Heart left ventricle (tissue), 16 donors: ENCODE measurements around the gene MRPL18. TPM values are rescaled to one million over a fixed set of nuclear protein-coding genes. Genes with fewer than 3 reads are reported as not detected.

Experiments
- ATAC-seq, 4 donors: fragments of 200-7000 bp; cut with Tn5 transposase; one replicate each; pipeline ENCODE4 v1.9.1; 2020 to 2022; ENCODE audit warnings: moderate library complexity in 4 of 4, mild to moderate bottlenecking in 3 of 4, moderate number of reproducible peaks in 1 of 4
- DNase-seq, 5 donors: peaks; one replicate each; pipeline ENCODE4 v3.0.0-alpha.2; 2020
- H3K27ac ChIP-seq, 12 donors: fragments of 200-600 bp; sonication (generic) in 4 of 12; one replicate each; pipeline versions ENCODE4 v1.5.0 to v1.8.0; 2016 to 2022; ENCODE audit warnings: mild to moderate bottlenecking in 2 of 12
- H3K27me3 ChIP-seq, 9 donors: fragments of 200-600 bp; sonication (generic) in 2 of 9; one replicate each; pipeline versions ENCODE4 v1.5.1 to v1.8.0; 2016 to 2022; ENCODE audit warnings: mild to moderate bottlenecking in 3 of 9
- H3K36me3 ChIP-seq, 9 donors: fragments of 200-600 bp; sonication (generic) in 2 of 9; one replicate each; pipeline versions ENCODE4 v1.5.0 to v1.8.0; 2018 to 2022; ENCODE audit warnings: mild to moderate bottlenecking in 2 of 9
- H3K4me1 ChIP-seq, 12 donors: fragments of 200-600 bp; sonication (generic) in 4 of 12; one replicate each; pipeline versions ENCODE4 v1.5.0 to v1.8.0; 2016 to 2022; ENCODE audit warnings: mild to moderate bottlenecking in 3 of 12
- H3K4me3 ChIP-seq, 12 donors: fragments of 200-600 bp; sonication (generic) in 4 of 12; one replicate each; pipeline versions ENCODE4 v1.5.0 to v1.8.0; 2017 to 2022; ENCODE audit warnings: mild to moderate bottlenecking in 9 of 12, moderate library complexity in 4 of 12
- H3K9me3 ChIP-seq, 12 donors: fragments of 200-600 bp; sonication (generic) in 4 of 12; one replicate each; pipeline versions ENCODE4 v1.5.0 to v1.8.0; 2016 to 2022; ENCODE audit warnings: mild to moderate bottlenecking in 1 of 12
- POLR2A ChIP-seq, 2 donors: fragments of 450-650 bp; IDR thresholded peaks; one replicate each; pipeline ENCODE4 v1.6.1; 2017; ENCODE audit warnings: antibody characterized with exemption in 2 of 2, mild to moderate bottlenecking in 2 of 2, moderate library complexity in 2 of 2
- WGBS, 4 donors: extraction: QIAGEN DNeasy Blood & Tissue Kit in 2 of 4; methylation state at CpG; one replicate each; pipeline versions ENCODE4 v1.1.5 to v1.1.7; 2013 to 2018; 5-methylcytosine and 5-hydroxymethylcytosine counted together
- intact Hi-C, 10 donors: fragments of 100-400 bp; cut with DNase I; formaldehyde crosslinking; loops; one replicate each; pipeline versions ENCODE4 v1.11.1 to v1.14.2; 2022
- polyA plus RNA-seq, 2 donors: library from polyadenylated mRNA; stranded (reverse); fragments of 200-250 nt; gene quantifications; one replicate each; pipeline ENCODE4 v1.2.3, GENCODE V29; 2013
- total RNA-seq, 9 donors: library from RNA; depleted of rRNA in 2 of 9; stranded (reverse); fragments of >200 nt in 2 of 9; fragmentation: NEBNext Ultra II Directional in 3 of 9; extraction: Animal tissue kit (Norgen Biotek cat#: 25700) in 3 of 9; gene quantifications; one replicate each; pipeline versions ENCODE4 v1.1.0 to v1.2.4, GENCODE V29; 2016 to 2023
- TF ChIP-seq, protein P1 (sequence below), 12 donors: fragments of 200-600 bp; sonication (generic) in 4 of 12; IDR thresholded peaks; one replicate each; pipeline versions ENCODE4 v1.5.0 to v1.8.0; 2018 to 2022; ENCODE audit warnings: antibody characterized with exemption in 12 of 12, mild to moderate bottlenecking in 5 of 12
- donor health status: ischemic (EF 13 %, LVEDD 7.1; RV severe dilation, severe dysfunction).
- donor health status: healthy with polysubstance abuse.
- donor health status: DM: no; HTN: yes; CAD: no.
- donor health status: DM: no; HTN: no; CAD: no.
- donor health status: ischemic (EF 25% LVEDD 6.9; RV normal size, moderate dysfunction).
- donor health status: ischemic (EF 25% LVEDD 5.7; RV mildly dilated, moderate dysfunction).
- donor health status: healthy.
- donor health status: DM: yes; HTN: yes; CAD: no.
- donor health status: ischemic (EF 35%, LVEDD 5.7; RV mildly dilated, moderate dysfunction).
- donor health status: nonischemic (EF 11% LVEDD 7.7; RV severe dilation, severe dysfunction).
- donor health status: DM: yes; HTN: yes; CAD: no.
- donor health status: PGD.
- donor health status: ischemic (EF 29% LVEDD 5.4; RV normal size, mild dysfunction).
- donor health status: nonischemic (EF 23%, LVEDD 6.1; RV moderate dilation, normal function).

MRPL18 gene
- total and polyA plus RNA-seq, 11 donors: 52.4 to 145 (median 61.8) TPM

DNA sequence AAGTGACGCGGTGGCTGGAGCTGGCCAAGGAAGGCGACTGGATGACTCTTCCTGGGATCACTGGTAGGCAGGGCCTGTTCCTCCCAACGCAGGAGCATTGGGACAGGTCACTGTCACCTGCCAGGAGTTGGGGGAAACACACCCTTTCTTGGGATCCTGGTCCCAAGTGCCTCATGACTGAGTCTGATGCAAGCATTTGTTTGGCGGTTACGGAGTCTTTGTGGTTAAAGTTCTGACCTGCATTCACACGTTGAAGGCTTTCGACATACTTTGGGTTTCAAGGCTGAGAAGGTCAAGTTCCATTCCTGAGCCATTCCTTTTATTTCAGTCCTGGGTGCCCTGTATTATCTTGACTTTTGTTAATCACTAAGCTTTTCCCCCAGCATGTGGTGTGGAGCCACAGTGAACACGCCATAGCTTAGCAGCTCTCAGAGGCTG lies 15.8 kb downstream of the MRPL18 start:
- H3K27ac ChIP-seq: no peak overlapping the region
- H3K36me3 ChIP-seq: no peaks in the 10 kb centered on the region
- ATAC-seq (no peak), DNase-seq (no peak)
- no peak overlapping the region for H3K4me3 ChIP-seq
- H3K27me3 ChIP-seq: no peaks in the 10 kb centered on the region
- H3K9me3 ChIP-seq: no peaks in the 10 kb centered on the region
- 90 to 94% (median 91%) methylated on average over 9 of the region's 9 CpGs for WGBS, 4 donors
- H3K4me1 ChIP-seq: no peaks in the 10 kb centered on the region
- intact Hi-C loops: no loop called here
- TF ChIP-seq, protein P1, sequence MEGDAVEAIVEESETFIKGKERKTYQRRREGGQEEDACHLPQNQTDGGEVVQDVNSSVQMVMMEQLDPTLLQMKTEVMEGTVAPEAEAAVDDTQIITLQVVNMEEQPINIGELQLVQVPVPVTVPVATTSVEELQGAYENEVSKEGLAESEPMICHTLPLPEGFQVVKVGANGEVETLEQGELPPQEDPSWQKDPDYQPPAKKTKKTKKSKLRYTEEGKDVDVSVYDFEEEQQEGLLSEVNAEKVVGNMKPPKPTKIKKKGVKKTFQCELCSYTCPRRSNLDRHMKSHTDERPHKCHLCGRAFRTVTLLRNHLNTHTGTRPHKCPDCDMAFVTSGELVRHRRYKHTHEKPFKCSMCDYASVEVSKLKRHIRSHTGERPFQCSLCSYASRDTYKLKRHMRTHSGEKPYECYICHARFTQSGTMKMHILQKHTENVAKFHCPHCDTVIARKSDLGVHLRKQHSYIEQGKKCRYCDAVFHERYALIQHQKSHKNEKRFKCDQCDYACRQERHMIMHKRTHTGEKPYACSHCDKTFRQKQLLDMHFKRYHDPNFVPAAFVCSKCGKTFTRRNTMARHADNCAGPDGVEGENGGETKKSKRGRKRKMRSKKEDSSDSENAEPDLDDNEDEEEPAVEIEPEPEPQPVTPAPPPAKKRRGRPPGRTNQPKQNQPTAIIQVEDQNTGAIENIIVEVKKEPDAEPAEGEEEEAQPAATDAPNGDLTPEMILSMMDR (IDR thresholded peaks at IDR 0.05): no peak
- TF ChIP-seq POLR2A (IDR thresholded peaks at IDR 0.05): no peak

DNA sequence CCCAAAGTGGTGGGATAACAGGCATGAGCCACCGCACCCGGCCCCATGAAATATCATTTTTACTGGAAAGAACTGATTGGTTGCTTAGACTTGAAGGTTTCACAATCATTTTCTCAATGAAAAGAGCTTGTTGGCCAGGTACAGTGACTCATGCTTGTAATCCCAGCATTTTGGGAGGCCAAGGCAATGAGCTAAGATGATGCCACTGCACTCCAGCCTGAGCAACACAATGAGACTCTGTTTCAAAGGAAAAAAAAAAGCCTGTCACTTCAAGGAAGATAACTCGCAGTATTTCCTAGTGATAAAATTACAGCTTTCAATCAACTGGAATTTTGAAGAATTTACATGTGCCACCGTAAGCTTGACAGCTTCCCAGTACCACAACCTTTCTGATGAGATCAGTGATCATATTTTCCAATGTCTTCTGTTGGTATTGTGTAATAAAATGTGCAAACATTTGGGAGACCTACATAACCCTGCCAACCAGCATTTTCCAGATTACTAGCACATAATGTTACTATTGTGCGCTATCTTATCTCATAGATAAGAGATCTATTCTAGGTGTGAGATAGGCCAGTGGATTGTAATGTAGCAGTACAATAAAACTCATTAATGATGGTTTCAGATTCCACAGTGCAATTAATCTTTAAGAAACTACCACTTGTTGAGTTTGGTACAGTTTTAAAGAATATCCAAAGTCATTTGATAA lies 17.0 kb downstream of the MRPL18 start:
- Histone ChIP-seq H3K36me3 (no peaks in the 10 kb centered on the region), H3K27ac (no peak overlapping the region), H3K4me3 (no peak overlapping the region), H3K4me1 (no peaks in the 10 kb centered on the region), H3K9me3 (no peaks in the 10 kb centered on the region), H3K27me3 (no peaks in the 10 kb centered on the region)
- intact Hi-C loops: no loop called here
- ATAC-seq (no peak), DNase-seq (no peak)
- 84 to 91% (median 89%) methylated on average over 5 of the region's 5 CpGs for WGBS, 4 donors
- TF ChIP-seq, protein P1 (IDR thresholded peaks at IDR 0.05): no peak
- TF ChIP-seq POLR2A (IDR thresholded peaks at IDR 0.05): no peak

DNA sequence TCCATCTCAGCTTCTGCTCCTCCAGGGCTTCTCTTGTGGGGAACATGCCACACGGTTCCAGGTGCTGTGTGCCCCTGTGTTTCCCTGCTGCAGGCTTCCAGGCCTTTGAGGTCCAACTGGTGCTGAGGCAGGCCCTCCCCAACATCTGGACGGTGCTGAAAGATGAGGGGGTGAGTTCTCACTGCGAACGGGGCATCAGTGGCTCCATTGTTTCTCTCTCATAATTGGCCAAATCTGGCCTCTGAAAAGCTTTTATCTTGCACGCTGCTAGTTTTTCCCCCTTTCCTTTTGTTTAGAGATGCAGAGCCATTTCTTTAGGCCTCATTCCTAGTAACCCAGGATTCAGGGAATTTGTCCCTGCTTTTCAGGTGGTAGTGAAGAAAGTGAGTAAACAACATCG lies 18.4 kb downstream of the MRPL18 start:
- no peak overlapping the region for H3K4me3 ChIP-seq
- no peak for ATAC-seq
- WGBS, 4 donors: 71 to 87% (median 86%) methylated on average over 6 of the region's 6 CpGs

DNA sequence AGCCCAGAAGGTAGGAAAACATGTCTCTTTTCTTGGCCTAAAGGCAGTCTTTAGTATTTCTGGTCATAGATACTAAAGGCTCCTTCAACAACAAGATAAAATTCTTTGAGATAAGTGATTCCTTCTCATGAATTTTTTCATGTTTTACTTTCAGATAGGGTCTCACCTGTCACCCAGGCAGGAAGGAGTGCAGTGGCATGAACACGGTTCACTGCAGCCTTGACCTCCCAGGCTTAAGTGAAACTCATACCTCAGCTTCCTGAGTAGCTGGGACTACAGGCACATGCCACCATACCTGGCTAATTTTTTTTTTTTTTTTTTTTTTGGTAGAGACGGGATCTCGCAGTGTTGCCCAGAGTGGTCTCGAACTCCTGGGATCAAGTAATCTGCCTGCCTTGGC lies 18.9 kb downstream of the MRPL18 start:
- DNase-seq: no peak
- TF ChIP-seq, protein P1 (IDR thresholded peaks at IDR 0.05): no peak
- no peak for TF ChIP-seq POLR2A (IDR thresholded peaks at IDR 0.05)
- 88 to 93% (median 90%) methylated on average over 4 of the region's 4 CpGs for WGBS, 4 donors
- Histone ChIP-seq H3K27me3 (no peaks in the 10 kb centered on the region), H3K9me3 (no peaks in the 10 kb centered on the region), H3K27ac (no peak overlapping the region), H3K4me1 (no peaks in the 10 kb centered on the region), H3K4me3 (no peak overlapping the region), H3K36me3 (no peaks in the 10 kb centered on the region)
- ATAC-seq: no peak
- intact Hi-C loops: no loop called here

More for the DNA sequence above, 18.4 kb downstream of the MRPL18 start:
- no peak for TF ChIP-seq POLR2A (IDR thresholded peaks at IDR 0.05)
- TF ChIP-seq, protein P1 (IDR thresholded peaks at IDR 0.05): no peak
- intact Hi-C loops: no loop called here
- H3K27ac ChIP-seq: no peak overlapping the region
- H3K9me3 ChIP-seq: no peaks in the 10 kb centered on the region
- no peaks in the 10 kb centered on the region for H3K4me1 ChIP-seq
- no peaks in the 10 kb centered on the region for H3K36me3 ChIP-seq
- no peak for DNase-seq
- H3K27me3 ChIP-seq: no peaks in the 10 kb centered on the region
